ENCODE measurements around the gene MIA2. TPM values are rescaled to one million over a fixed set of nuclear protein-coding genes. Genes with fewer than 3 reads are reported as not detected.
"Not testable (repeated sequence)": the region's sequence is repeated elsewhere in the genome, so short reads cannot be mapped to it uniquely, and the experiment has no call there.

Gene MIA2
- total RNA-seq, 1 donor from 2014 or later = 34.7 TPM

DNA sequence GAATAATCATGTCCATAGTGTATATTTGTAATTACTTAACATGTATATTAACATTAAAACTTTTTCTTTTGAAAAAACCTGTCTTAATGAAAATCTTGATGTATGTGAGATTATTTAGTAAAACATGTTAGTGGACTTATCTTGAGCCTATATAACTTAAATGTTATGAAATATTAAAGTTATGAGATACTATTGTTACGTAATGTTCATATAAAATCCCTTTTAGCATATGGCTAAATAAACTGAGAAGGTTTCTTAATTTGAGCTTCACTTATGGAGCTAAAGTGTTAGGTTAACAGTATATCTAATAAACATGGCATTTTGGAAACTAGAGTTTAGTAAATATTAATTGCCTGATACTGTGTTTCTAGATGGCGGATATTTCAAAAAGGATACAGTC lies 59.9 kb downstream of the MIA2 start:
- H3K27ac Mint-ChIP-seq = no peak overlapping the region
- TF ChIP-seq, protein P1, sequence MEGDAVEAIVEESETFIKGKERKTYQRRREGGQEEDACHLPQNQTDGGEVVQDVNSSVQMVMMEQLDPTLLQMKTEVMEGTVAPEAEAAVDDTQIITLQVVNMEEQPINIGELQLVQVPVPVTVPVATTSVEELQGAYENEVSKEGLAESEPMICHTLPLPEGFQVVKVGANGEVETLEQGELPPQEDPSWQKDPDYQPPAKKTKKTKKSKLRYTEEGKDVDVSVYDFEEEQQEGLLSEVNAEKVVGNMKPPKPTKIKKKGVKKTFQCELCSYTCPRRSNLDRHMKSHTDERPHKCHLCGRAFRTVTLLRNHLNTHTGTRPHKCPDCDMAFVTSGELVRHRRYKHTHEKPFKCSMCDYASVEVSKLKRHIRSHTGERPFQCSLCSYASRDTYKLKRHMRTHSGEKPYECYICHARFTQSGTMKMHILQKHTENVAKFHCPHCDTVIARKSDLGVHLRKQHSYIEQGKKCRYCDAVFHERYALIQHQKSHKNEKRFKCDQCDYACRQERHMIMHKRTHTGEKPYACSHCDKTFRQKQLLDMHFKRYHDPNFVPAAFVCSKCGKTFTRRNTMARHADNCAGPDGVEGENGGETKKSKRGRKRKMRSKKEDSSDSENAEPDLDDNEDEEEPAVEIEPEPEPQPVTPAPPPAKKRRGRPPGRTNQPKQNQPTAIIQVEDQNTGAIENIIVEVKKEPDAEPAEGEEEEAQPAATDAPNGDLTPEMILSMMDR (IDR thresholded peaks at IDR 0.05; ENCODE audit: unreplicated experiment) = no peak

DNA sequence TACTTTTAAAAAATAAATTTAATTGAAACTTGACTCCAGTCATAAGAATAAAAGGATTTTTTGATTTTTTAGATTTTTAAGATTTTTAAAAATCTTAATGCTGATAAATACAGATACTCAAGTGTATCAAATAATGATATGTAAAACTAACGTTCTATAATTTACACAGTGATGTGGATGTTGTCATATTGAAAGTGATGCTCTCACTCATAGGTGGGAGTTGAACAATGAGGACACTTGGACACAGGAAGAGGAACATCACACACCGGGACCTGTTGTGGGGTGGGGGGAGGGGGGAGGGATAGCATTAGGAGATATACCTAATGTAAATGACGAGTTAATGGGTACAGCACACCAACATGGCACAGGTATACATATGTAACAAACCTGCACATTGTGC lies 66.7 kb downstream of the MIA2 start:
- not testable (repeated sequence) for H3K9me3 Mint-ChIP-seq (ENCODE audit: low read depth); DNase-seq (ENCODE audit: low spot score, unreplicated experiment); H3K27ac Mint-ChIP-seq; H3K27me3 Mint-ChIP-seq; H3K4me3 Mint-ChIP-seq (ENCODE audit: low read depth); H3K4me1 Mint-ChIP-seq (ENCODE audit: low read depth)
- H3K36me3 Mint-ChIP-seq (ENCODE audit: insufficient read depth) = peaks cover 19% of the 10 kb centered on the region

More for the DNA sequence above, 59.9 kb downstream of the MIA2 start:
- no peaks in the 10 kb centered on the region for H3K9me3 Mint-ChIP-seq (ENCODE audit: low read depth)
- DNase-seq (ENCODE audit: low spot score, unreplicated experiment) = no peak
- H3K4me3 Mint-ChIP-seq (ENCODE audit: low read depth) = no peak overlapping the region
- H3K27me3 Mint-ChIP-seq = no peaks in the 10 kb centered on the region
- H3K4me1 Mint-ChIP-seq (ENCODE audit: low read depth) = no peaks in the 10 kb centered on the region
- H3K36me3 Mint-ChIP-seq (ENCODE audit: insufficient read depth) = peaks cover 19% of the 10 kb centered on the region

DNA sequence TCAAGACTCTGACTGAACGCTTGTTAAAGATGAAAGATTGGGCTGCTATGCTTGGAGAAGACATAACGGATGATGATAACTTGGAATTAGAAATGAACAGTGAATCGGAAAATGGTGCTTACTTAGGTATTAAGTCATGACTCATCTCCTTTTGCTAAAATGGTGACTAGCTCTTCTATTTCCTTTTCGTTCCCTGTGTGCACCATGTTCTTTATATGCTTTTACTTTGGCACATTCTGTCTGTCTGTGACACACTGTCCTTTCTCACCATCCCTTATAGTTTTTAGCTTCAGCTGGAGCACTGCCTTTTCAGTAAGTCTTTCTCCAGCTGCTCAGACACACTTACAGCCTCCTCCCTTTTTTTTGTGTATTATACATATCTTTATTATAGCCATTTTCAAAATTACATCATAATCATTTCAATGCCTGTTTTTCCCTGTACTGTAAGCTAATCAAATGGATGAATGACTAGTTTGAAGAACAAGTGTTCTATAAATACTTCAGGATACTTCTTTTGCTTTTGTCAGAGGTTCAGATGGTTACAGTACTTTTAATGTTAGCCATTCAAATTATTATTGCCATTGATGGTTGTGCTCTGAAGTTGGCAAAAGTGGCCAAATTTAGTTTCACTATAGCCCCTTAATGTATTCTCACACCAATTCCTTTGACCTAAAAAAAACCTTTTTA lies 68.6 kb downstream of the MIA2 start:
- H3K36me3 Mint-ChIP-seq (ENCODE audit: insufficient read depth) = peaks cover 16% of the 10 kb centered on the region
- TF ChIP-seq, protein P1 (IDR thresholded peaks at IDR 0.05; ENCODE audit: unreplicated experiment) = no peak
- DNase-seq (ENCODE audit: low spot score, unreplicated experiment) = no peak
- H3K4me1 Mint-ChIP-seq (ENCODE audit: low read depth) = no peaks in the 10 kb centered on the region
- no peaks in the 10 kb centered on the region for H3K27me3 Mint-ChIP-seq
- no peak overlapping the region for H3K4me3 Mint-ChIP-seq (ENCODE audit: low read depth)
- H3K9me3 Mint-ChIP-seq (ENCODE audit: low read depth) = no peaks in the 10 kb centered on the region
- H3K27ac Mint-ChIP-seq = no peak overlapping the region

DNA sequence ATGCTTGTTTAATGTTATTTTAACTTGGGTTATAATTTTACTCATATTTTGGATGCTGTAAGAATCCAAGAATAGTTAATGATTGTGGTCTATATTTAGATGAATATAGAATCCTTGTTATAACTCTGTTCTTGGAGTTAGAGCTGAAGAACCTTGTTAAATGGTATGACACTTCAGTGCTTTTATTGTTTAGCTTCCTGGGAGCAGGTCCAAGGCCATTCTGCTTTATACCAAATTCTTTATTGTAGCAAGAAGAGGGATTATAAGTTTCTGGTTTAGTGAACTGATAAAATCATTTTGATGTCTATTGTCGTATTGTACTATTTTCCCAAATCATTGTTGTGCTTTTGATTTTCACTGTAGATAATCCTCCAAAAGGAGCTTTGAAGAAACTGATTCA lies 69.4 kb downstream of the MIA2 start:
- Mint-ChIP-seq H3K4me1 (ENCODE audit: low read depth) (no peaks in the 10 kb centered on the region), H3K27me3 (no peaks in the 10 kb centered on the region), H3K27ac (no peak overlapping the region), H3K9me3 (ENCODE audit: low read depth) (no peaks in the 10 kb centered on the region), H3K4me3 (ENCODE audit: low read depth) (no peak overlapping the region), H3K36me3 (ENCODE audit: insufficient read depth) (peaks cover 11% of the 10 kb centered on the region)
- TF ChIP-seq, protein P1 (IDR thresholded peaks at IDR 0.05; ENCODE audit: unreplicated experiment) = no peak
- DNase-seq (ENCODE audit: low spot score, unreplicated experiment) = no peak

DNA sequence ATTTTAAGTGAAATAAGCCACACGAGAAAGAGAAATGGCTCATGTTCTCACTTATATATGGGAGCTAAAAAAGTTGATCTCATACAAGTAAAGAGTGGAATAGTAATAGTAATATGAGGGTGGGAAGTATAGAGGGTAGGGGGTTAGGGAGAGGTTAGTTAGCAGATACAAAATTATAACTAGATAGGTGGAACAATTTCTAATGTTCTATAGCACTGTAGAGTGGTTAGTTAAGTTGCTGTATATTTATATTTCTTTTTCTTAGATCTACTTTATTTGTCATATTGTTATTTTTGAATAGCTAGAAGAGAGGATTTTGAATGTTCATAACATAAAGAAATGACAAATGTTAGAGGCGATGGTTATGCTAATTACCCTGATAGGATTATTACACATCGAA lies 74.1 kb downstream of the MIA2 start:
- Mint-ChIP-seq H3K4me1 (ENCODE audit: low read depth) (no peaks in the 10 kb centered on the region), H3K4me3 (ENCODE audit: low read depth) (no peak overlapping the region), H3K36me3 (ENCODE audit: insufficient read depth) (peaks cover 8% of the 10 kb centered on the region), H3K27ac (no peak overlapping the region), H3K9me3 (ENCODE audit: low read depth) (no peaks in the 10 kb centered on the region), H3K27me3 (no peaks in the 10 kb centered on the region)
- no peak for DNase-seq (ENCODE audit: low spot score, unreplicated experiment)
- TF ChIP-seq, protein P1 (IDR thresholded peaks at IDR 0.05; ENCODE audit: unreplicated experiment) = no peak

DNA sequence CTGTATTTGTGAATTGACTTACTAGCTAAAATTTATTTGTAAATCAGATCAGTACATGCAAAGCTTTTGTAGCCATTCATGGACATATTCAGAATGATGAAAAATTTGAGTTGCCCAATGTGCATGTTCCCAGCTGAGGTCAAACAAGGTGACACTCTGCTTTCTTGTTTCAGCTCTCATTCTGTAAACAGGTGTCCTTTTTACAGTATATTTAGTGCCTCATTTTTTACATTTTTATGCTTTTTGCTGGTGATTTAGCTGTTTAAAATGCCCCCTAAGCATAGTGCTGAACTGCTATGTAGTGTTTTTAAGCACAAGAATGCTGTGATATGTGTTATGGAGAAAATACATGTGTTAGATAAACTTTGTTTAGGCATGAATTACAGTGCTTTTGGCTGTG lies 76.3 kb downstream of the MIA2 start:
- no peaks in the 10 kb centered on the region for H3K9me3 Mint-ChIP-seq (ENCODE audit: low read depth)

More for the DNA sequence above, 76.3 kb downstream of the MIA2 start:
- H3K27me3 Mint-ChIP-seq = no peaks in the 10 kb centered on the region
- H3K27ac Mint-ChIP-seq = no peak overlapping the region
- H3K4me1 Mint-ChIP-seq (ENCODE audit: low read depth) = no peaks in the 10 kb centered on the region
- DNase-seq (ENCODE audit: low spot score, unreplicated experiment) = no peak
- TF ChIP-seq, protein P1 (IDR thresholded peaks at IDR 0.05; ENCODE audit: unreplicated experiment) = no peak
- no peak overlapping the region for H3K4me3 Mint-ChIP-seq (ENCODE audit: low read depth)
- peaks cover 7% of the 10 kb centered on the region for H3K36me3 Mint-ChIP-seq (ENCODE audit: insufficient read depth)
